Dendritic cell treated with granulocyte-macrophage colony-stimulating factor and Interleukin-4, amounts not matched to agents 40 ng/mL and 50 ng/mL, for 4 days (primary cell): ENCODE measurements around the gene SEMA4G.

ENCODE experiments used
- H3K27ac Mint-ChIP-seq: one replicate; pipeline ENCODE4 v1.8.0; 2022; ENCODE audit warnings: mild to moderate bottlenecking, mixed read lengths
- H3K27me3 Mint-ChIP-seq: one replicate; pipeline ENCODE4 v1.8.0; 2022; ENCODE audit warnings: mild to moderate bottlenecking, mixed read lengths
- H3K36me3 Mint-ChIP-seq: one replicate; pipeline ENCODE4 v1.8.0; 2022; ENCODE audit warnings: low read depth, mixed read lengths
- H3K4me1 Mint-ChIP-seq: one replicate; pipeline ENCODE4 v1.8.0; 2022; ENCODE audit warnings: low read depth, mixed read lengths
- H3K4me3 Mint-ChIP-seq: one replicate; pipeline ENCODE4 v1.8.0; 2022; ENCODE audit warnings: mild to moderate bottlenecking, moderate library complexity, mixed read lengths
- H3K9me3 Mint-ChIP-seq: one replicate; pipeline ENCODE4 v1.8.0; 2022; ENCODE audit warnings: mixed read lengths
- intact Hi-C: fragments of 100-400 bp; cut with micrococcal nuclease; formaldehyde crosslinking; loops from one replicate; pipeline ENCODE4 v1.15.0; 2022

Gene SEMA4G

DNA sequence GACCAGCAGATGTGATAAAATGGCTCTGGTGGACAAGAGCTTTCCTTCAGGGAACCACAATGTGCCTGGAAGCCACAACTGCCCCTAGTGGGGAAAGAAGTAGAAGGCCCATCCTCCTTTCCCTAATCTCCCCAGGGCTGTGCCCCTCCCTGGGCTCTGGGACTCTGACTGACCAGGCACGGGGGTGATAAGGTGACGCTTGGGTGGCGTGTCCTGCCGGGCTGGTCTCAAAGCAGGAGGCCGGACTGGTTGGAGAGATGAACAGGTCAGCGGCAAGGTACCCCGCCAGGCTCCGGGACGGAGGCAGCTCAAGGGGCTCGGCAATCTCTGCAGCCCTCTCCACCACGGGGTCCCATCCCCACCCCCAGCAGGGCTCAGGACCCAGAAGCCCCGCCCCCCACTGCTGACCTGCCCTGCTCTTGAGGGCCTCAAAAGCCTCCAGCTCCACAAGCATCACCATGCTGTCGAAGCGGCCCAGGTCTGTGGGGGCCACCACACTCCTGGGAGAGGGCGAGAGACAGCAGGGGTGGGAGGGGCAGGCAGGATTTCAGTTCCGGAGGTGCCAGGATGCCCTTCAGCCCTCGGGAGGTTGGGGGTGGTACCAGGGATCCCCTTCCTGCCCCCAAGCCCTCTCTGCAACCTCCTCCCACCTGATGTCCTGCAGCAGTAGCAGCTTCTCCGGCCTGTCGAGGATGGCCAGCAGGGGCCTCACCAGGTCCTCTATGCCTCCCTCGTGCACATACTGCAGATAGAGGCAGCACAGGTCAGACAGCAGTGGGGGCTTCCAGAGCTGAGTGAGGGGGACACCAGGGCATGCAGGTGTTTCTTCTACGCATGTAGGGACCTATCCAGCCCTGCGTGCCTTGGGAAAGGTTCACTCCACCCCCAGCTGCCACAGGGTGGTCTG, 42.5 kb downstream of the SEMA4G start:
- peaks cover 8% of the 10 kb centered on the region for H3K36me3 Mint-ChIP-seq
- H3K4me3 Mint-ChIP-seq = no peak overlapping the region
- intact Hi-C loops = loop anchor here (10.0 kb wide), 1 partner anchor 47 kb away; the partner anchor contains the start of gene SEMA4G

DNA sequence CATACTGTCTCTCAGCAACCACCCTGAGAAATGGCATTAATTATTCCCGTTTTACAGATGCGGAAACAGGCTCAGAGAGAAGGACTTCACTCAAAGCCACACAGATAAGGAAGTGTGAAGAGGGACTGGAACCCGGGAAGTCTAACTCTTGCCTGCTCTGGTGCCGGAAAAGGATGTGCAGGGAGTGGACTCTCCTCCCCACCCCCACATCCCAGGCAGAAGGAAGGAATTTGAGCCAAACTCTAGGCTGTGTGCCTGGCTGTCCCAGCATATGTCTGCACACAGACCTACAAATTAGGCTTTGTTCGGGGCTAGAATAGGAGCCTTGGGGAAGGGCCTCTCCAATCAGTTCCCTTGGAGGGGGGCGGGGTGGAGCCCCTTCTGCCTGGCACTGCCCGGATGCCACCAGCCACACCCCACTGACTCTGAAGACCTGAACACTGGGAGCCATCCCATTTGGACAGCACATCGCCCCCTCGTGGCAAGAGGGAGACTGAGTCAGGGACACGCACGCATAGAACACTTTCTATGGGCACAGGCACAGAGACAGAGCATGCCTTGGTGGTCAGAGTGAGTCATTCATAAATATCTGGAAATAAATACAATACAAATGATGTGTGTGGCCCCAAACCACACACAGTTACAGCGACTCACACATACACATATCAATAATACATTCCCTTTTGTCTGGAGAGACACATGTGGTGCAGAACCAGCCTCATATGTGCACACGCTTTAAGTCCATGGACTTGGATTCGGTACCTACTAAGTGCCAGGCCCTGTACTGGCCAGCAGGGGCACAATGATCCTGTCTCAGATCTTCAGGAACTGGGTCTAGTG, 43.4 kb downstream of the SEMA4G start:
- H3K27ac Mint-ChIP-seq = peak overlapping the region; percentile 53
- intact Hi-C loops = loop anchor here (10.0 kb wide), 1 partner anchor 48 kb away; the partner anchor contains the start of gene SEMA4G
- H3K4me3 Mint-ChIP-seq = no peak overlapping the region

More for the DNA sequence above, 42.5 kb downstream of the SEMA4G start:
- H3K27ac Mint-ChIP-seq = no peak overlapping the region
- peaks cover 23% of the 10 kb centered on the region for H3K27me3 Mint-ChIP-seq
- peaks cover 32% of the 10 kb centered on the region for H3K4me1 Mint-ChIP-seq
- H3K9me3 Mint-ChIP-seq = no peaks in the 10 kb centered on the region

DNA sequence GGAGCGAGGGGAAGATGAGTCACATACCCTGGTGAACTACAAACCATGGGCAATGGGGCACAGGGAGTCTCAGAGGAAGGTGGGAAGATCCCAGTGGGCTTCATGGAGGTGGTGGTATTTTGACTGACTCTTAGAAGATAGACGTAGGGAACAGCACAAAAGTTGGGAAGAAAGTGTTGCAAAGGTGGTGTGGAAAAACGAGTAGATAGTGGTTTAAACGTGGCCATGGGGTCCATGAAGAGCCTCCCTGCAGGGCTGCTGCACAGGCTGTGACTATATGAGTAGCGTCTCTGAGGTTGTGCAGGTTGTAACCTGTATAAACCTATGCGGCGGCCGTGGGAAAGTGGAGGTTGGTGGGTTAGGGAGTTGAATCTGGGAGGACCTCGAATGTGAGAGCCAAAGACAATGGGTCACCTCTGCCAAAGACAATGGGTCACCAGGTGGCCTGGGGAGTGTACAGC, 44.1 kb downstream of the SEMA4G start:
- Mint-ChIP-seq H3K36me3 (no peaks in the 10 kb centered on the region), H3K27ac (peak overlapping the region; percentile 53), H3K4me3 (no peak overlapping the region), H3K27me3 (peaks cover 37% of the 10 kb centered on the region), H3K4me1 (peaks cover 43% of the 10 kb centered on the region), H3K9me3 (no peaks in the 10 kb centered on the region)
- intact Hi-C loops = loop anchor here (10.0 kb wide), 1 partner anchor 49 kb away; the partner anchor contains the start of gene SEMA4G

More for the DNA sequence above, 43.4 kb downstream of the SEMA4G start:
- Mint-ChIP-seq H3K27me3 (peaks cover 32% of the 10 kb centered on the region), H3K36me3 (no peaks in the 10 kb centered on the region), H3K9me3 (no peaks in the 10 kb centered on the region), H3K4me1 (peaks cover 36% of the 10 kb centered on the region)

DNA sequence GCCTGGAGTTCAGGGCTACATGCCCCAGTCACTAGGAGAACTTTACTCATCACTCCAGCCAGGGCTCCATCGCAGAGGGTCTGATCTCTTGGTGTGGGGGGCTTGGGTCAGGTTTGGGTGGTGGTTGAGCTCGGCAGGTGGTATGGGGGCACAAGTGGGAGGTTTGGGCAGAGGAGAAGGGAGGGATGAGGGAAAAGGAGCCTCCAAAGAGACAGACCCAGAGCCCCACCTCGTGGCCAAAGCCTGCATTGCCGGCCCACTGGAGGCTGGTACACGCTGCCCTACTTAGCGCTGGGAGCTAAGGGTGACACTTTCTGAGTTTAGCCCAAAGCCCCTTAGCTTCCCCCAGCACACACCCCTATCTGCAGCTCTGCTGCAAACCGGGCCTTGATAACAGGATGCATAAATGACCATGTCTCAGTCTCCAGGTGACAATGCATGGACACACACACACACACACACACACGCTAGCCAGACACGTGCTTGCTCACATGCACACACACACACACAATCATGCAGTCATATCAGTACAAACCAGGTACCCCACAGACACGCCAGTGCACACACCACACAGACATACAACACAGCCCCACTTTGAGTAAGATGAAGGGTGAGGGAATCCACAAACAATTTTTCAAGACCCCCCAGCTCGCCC, 45.1 kb downstream of the SEMA4G start:
- Mint-ChIP-seq H3K9me3 (no peaks in the 10 kb centered on the region), H3K4me1 (peaks cover 52% of the 10 kb centered on the region), H3K36me3 (no peaks in the 10 kb centered on the region), H3K27me3 (peaks cover 38% of the 10 kb centered on the region), H3K4me3 (no peak overlapping the region), H3K27ac (no peak overlapping the region)
- intact Hi-C loops = loop anchor here (1.0 to 10.0 kb wide), 2 partner anchors 15 to 50 kb away; partner anchors contain the start of genes LZTS2 and SEMA4G

DNA sequence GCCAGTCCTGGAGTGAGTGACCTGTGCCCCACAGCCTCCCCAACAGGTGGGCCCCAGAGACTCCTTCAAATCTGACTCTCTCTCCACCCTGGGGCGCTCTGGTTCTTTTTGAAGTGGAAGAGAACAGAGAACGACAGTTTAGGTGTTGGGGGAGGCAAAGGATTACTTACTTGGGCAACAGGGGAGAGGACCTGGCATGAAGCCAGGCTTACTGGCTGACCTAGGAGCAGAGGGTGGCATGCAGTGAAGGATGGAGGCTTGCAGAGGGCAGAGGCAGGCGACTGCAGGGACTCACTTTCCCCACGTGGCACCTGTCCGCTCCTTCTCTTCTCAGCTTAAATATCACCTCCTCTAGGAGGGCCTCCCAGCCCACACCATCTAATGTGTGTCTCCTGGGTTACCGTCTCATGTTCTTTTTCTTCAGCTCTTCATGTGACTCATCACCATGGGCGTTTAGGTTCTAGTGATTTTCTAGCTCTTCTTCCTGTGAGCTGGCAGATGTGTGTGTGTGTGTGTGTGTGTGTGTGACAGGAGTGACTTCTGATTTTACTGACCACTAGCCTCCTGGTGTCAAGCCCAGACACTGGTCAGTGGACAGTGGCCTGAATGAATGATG, 45.8 kb downstream of the SEMA4G start:
- Mint-ChIP-seq H3K36me3 (no peaks in the 10 kb centered on the region), H3K9me3 (no peaks in the 10 kb centered on the region), H3K27ac (no peak overlapping the region), H3K4me3 (no peak overlapping the region), H3K4me1 (peaks cover 56% of the 10 kb centered on the region), H3K27me3 (peaks cover 38% of the 10 kb centered on the region)
- intact Hi-C loops = loop anchor here (1.0 to 10.0 kb wide), 2 partner anchors 16 to 50 kb away; partner anchors contain the start of genes LZTS2 and SEMA4G

DNA sequence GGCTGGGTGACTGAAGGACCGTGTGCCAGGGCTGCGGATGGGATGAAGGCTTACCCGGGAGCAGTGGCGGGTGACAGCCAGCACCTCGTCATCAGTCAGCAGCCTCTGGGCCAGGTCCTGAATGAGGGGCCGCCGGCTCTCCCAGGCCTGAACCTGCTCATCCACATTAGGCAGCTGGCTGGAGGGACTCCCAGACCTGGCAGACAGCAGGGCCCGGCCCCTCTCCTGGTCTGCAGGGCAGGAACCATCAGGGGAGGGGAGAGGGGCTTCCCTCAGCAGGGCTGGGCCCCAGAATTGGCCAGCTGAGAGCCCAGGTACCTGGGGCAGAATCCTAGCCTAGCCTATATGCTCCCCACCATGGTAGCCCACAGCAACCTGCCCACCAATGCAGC, 46.3 kb downstream of the SEMA4G start:
- no peak overlapping the region for H3K27ac Mint-ChIP-seq
- H3K4me1 Mint-ChIP-seq = peaks cover 61% of the 10 kb centered on the region
- intact Hi-C loops = loop anchor here (10.0 kb wide), 1 partner anchor 51 kb away; the partner anchor contains the start of gene SEMA4G
- peaks cover 38% of the 10 kb centered on the region for H3K27me3 Mint-ChIP-seq
- no peaks in the 10 kb centered on the region for H3K36me3 Mint-ChIP-seq
- no peak overlapping the region for H3K4me3 Mint-ChIP-seq
- H3K9me3 Mint-ChIP-seq = no peaks in the 10 kb centered on the region

DNA sequence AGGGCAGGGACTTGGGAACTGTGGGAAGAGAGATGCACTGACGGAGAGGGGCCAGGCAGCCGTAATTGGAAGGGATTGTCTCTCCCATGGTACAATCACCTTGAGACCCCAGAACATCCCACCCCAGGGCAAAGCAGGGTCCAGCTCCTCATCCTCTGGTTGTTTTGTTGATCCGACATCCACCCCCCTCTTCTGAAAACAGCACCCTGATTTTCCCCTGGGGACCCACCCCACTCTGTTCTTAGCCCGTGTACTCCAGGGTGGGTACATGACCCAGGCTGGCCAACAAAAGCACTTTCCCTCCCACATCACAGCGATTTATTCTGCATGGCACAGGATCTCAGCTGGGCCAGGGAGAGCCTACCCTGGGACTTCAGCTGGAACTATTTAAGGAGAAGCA, 47.5 kb downstream of the SEMA4G start:
- Mint-ChIP-seq H3K27me3 (peaks cover 38% of the 10 kb centered on the region), H3K4me1 (peaks cover 67% of the 10 kb centered on the region), H3K27ac (no peak overlapping the region), H3K4me3 (no peak overlapping the region), H3K36me3 (no peaks in the 10 kb centered on the region), H3K9me3 (no peaks in the 10 kb centered on the region)
- intact Hi-C loops = loop anchor here (10.0 kb wide), 1 partner anchor 52 kb away; the partner anchor contains the start of gene SEMA4G

DNA sequence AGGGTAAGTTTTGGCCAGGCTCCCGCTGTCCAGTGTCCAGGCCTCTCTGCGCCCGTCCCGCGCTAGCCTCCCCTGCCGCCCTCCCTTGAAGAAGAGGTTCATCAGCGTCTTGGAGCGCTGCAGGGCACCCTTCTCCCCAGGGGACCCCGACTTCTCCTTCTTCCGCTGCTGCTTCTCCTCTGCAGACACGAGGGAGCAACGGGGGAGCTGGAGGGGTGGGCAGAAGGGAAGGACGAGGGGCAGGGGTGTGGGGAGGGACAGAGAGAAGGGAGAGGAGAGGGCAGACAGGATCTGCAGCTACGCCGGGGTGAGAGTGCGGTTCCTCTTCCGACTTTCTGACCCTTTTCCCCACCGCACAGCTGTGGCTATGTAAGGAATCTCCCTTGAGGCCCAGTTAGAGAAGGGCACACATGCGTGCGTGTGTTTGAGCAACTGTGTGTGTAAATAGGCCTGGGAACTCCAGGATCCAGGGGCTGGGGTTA, 48.9 kb downstream of the SEMA4G start:
- intact Hi-C loops = loop anchor here (2.0 to 10.0 kb wide), 2 partner anchors 49 to 53 kb away; partner anchors contain the start of gene SEMA4G
- no peaks in the 10 kb centered on the region for H3K36me3 Mint-ChIP-seq
- peak overlapping the region; percentile 41 for H3K4me3 Mint-ChIP-seq
- H3K9me3 Mint-ChIP-seq = no peaks in the 10 kb centered on the region
- peak overlapping the region; percentile 33 for H3K27ac Mint-ChIP-seq
- H3K27me3 Mint-ChIP-seq = peaks cover 37% of the 10 kb centered on the region
- peaks cover 56% of the 10 kb centered on the region for H3K4me1 Mint-ChIP-seq

DNA sequence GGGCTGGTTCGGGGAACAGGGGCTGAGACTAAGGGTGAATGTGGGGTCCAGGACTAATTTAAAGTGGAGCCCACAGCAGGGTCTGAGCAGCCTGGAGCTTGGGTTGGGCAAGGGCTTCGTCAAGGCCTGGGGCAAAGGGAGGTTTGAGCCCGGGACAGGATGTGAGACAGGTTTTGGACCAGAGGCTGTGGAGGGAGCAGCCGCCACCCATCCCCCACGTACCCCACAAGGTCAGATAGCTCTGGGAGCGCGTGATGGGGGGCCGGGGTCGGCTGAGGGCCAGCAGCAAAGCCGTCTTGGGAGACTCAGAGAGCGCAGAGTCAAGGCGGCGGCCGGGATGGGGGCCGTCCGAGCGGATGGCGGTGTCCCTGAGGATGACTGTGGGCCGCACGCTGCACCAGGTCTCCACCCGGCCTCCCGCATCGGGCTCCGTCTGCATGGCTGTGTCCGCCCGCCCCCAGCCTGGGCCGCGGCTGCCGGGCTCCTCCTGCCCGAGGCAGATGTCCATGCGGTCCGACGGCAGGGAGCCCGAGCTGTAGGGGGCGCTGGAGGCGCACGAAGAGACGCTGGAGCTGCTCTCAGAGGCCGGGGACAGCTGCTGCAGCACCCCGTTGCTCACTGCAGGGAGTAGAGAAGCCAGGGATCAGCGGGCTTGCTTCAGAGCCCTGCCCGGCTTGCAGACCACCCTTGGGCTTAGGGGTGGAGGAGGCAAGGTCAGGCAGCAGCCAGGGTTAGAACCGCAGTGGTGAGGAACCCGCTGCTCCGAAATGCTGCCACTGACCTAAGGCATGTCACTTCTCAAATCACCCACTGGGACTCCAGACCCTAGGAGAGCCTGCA, 49.5 kb downstream of the SEMA4G start:
- peaks cover 52% of the 10 kb centered on the region for H3K4me1 Mint-ChIP-seq
- H3K9me3 Mint-ChIP-seq = no peaks in the 10 kb centered on the region
- intact Hi-C loops = loop anchor here (2.0 to 10.0 kb wide), 2 partner anchors 48 to 54 kb away; partner anchors contain the start of gene SEMA4G
- H3K27me3 Mint-ChIP-seq = peaks cover 33% of the 10 kb centered on the region
- peak overlapping the region; percentile 71 for H3K27ac Mint-ChIP-seq
- H3K36me3 Mint-ChIP-seq = no peaks in the 10 kb centered on the region
- H3K4me3 Mint-ChIP-seq = peak overlapping the region; percentile 41
